Gastroesophageal sphincter (tissue), 3 donors: Measurements from ENCODE around the gene PXN.

ENCODE experiments used
- EP300 ChIP-seq: sonication (generic); formaldehyde crosslinking; IDR thresholded peaks from one replicate; pipeline ENCODE4 v1.6.1; 2017; ENCODE audit warnings: antibody characterized with exemption, mild to moderate bottlenecking
- POLR2A ChIP-seq, 2 donors: fragments of 450-650 bp; IDR thresholded peaks; one replicate each; pipeline ENCODE4 v1.6.1; 2017; ENCODE audit warnings: antibody characterized with exemption in 2 of 2, mild to moderate bottlenecking in 2 of 2, moderate library complexity in 1 of 2
- POLR2AphosphoS5 ChIP-seq: sonication (generic); formaldehyde crosslinking; IDR thresholded peaks from one replicate; pipeline ENCODE4 v1.6.1; 2017; ENCODE audit warnings: antibody characterized with exemption
- TF ChIP-seq, protein P1 (sequence below), 4 experiments: fragments of 200-600 bp in 2 of 4; fragments of 450-650 bp in 2 of 4; sonication (generic) in 1 of 4; IDR thresholded peaks; one replicate each; pipeline ENCODE4 v1.5.1; 2017 to 2019; ENCODE audit warnings: antibody characterized with exemption in 4 of 4, mild to moderate bottlenecking in 2 of 4, moderate library complexity in 2 of 4

DNA sequence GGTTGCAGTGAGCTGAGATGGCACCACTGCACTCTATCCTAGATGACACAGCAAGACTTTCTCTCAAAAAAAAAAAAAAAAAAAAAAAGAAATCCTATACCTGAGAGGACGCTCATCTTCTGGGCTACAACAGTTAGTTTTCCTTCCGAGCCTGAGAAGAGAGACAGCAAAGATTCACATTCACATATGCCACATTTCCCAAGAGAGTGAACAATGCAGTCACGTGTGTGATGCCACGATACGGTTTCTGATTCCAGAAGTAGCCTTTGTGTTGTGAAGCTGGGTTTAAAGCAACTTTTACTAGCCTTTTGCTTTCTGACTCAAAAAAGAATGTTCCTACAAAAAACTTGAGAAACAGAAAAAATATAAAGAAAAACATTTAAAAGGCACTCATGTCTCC, 90.5 kb downstream of the PXN start:
- no peak for TF ChIP-seq POLR2A (IDR thresholded peaks at IDR 0.05)
- TF ChIP-seq, protein P1, sequence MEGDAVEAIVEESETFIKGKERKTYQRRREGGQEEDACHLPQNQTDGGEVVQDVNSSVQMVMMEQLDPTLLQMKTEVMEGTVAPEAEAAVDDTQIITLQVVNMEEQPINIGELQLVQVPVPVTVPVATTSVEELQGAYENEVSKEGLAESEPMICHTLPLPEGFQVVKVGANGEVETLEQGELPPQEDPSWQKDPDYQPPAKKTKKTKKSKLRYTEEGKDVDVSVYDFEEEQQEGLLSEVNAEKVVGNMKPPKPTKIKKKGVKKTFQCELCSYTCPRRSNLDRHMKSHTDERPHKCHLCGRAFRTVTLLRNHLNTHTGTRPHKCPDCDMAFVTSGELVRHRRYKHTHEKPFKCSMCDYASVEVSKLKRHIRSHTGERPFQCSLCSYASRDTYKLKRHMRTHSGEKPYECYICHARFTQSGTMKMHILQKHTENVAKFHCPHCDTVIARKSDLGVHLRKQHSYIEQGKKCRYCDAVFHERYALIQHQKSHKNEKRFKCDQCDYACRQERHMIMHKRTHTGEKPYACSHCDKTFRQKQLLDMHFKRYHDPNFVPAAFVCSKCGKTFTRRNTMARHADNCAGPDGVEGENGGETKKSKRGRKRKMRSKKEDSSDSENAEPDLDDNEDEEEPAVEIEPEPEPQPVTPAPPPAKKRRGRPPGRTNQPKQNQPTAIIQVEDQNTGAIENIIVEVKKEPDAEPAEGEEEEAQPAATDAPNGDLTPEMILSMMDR (IDR thresholded peaks at IDR 0.05): no peak
- no peak for TF ChIP-seq POLR2AphosphoS5
- no peak for TF ChIP-seq EP300
